SU-DHL-6 (cell line): ENCODE measurements around the gene ELMO1.

Experiments
- EZH2phosphoT487 ChIP-seq: fragments of 200-600 bp; sonication (generic), shearing (Covaris generic); conservative IDR thresholded peaks from 2 replicates; pipeline ENCODE4 v1.6.1; 2018; ENCODE audit warnings: mild to moderate bottlenecking, antibody characterized with exemption, low read length, moderate library complexity, mixed read lengths
- TF ChIP-seq, protein P1 (sequence below): fragments of 200-600 bp; sonication (generic); IDR thresholded peaks from one replicate; pipeline ENCODE4 v1.5.1; 2017; ENCODE audit warnings: antibody characterized with exemption, mild to moderate bottlenecking, low read length, moderate library complexity; ENCODE audit not compliant: insufficient read depth, poor library complexity, severe bottlenecking

- TF ChIP-seq, protein P1, sequence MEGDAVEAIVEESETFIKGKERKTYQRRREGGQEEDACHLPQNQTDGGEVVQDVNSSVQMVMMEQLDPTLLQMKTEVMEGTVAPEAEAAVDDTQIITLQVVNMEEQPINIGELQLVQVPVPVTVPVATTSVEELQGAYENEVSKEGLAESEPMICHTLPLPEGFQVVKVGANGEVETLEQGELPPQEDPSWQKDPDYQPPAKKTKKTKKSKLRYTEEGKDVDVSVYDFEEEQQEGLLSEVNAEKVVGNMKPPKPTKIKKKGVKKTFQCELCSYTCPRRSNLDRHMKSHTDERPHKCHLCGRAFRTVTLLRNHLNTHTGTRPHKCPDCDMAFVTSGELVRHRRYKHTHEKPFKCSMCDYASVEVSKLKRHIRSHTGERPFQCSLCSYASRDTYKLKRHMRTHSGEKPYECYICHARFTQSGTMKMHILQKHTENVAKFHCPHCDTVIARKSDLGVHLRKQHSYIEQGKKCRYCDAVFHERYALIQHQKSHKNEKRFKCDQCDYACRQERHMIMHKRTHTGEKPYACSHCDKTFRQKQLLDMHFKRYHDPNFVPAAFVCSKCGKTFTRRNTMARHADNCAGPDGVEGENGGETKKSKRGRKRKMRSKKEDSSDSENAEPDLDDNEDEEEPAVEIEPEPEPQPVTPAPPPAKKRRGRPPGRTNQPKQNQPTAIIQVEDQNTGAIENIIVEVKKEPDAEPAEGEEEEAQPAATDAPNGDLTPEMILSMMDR, result no peak
- no peak for TF ChIP-seq EZH2phosphoT487
Observed at GRCh38 chr7:36916619-36917018, 532.0 kb downstream of the ELMO1 start.
